ENCODE measurements around the gene RGPD8.
"Not testable (repeated sequence)": the region's sequence is repeated elsewhere in the genome, so short reads cannot be mapped to it uniquely, and the experiment has no call there.

The RGPD8 gene

GRCh38 chr2:112433480-112433879, at the start of gene RGPD8:
Gene RGPD8 (minus strand): TSS chr2:112433645. CDS start chr2:112433453, 192 bp downstream.
- not testable (repeated sequence) for DNase-seq

- peak; percentile 31 for DNase-seq
These were observed 49.6 kb upstream of the RGPD8 start for GRCh38 chr2:112483042-112483473.

DNA sequence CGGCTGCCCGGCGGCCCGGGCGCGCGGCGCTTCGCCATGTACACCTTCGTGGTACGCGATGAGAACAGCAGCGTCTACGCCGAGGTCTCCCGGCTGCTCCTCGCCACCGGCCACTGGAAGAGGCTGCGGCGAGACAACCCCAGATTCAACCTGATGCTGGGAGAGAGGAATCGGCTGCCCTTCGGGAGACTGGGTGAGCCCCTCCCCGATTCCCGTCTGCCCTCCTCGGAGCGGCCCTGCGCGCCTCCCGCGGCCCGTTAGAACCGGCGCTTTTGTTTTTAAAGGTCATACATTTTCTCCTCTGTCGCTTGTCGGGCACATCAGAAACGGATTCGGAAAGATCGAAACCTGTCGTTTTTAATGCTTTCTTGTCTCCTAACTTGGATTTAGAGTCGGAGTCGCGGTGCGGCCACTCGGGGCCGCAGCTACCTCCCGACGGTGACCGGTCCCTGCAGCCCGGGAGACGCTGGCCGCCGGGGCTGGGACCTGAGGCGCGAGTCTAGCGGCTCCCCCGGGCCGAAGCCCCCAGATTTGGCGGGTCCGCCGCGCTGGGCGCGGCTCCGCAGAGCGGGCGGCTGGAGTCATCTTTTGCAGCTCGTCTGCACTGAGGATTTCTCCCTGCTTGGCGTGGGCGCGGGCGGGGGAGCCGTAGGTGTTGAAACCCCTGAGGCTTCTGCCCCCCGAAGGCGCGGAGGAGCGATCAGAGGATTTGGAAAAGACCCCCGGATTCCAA, 49.0 kb upstream of the RGPD8 start:
- DNase-seq = no peak

- peak; percentile 48 for DNase-seq
These were observed 48.2 kb upstream of the RGPD8 start, which contains the start of gene TTL for GRCh38 chr2:112481528-112482233. Gene TTL (plus strand): TSS chr2:112482156. CDS start chr2:112482345, 189 bp downstream.

DNA sequence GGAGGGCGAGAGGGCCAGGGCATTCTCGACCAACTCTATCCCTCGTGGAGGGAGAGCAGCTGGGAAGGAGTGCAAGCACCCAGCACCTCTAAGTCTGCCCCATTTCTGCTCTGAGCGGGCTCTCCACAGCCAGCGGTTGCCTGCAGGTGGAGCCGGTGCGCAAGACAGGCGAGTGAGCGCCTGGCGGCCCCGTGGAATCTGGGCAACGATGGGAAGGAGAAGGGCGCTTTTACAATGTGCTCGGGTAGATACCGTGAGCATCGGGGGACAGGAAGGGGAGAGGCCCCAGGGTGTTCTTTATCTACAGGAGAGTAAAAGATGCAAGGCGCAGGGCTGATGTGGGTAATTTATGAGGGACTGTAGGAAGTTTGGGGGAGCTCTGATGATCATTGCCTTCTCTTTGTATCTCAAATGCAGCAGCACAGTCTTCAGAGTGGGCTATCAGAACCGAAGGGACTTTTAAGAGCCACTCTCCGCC, 47.6 kb upstream of the RGPD8 start:
- DNase-seq = peak; percentile 74

- DNase-seq = no peak
These were observed 47.1 kb upstream of the RGPD8 start for GRCh38 chr2:112480530-112481049.

DNA sequence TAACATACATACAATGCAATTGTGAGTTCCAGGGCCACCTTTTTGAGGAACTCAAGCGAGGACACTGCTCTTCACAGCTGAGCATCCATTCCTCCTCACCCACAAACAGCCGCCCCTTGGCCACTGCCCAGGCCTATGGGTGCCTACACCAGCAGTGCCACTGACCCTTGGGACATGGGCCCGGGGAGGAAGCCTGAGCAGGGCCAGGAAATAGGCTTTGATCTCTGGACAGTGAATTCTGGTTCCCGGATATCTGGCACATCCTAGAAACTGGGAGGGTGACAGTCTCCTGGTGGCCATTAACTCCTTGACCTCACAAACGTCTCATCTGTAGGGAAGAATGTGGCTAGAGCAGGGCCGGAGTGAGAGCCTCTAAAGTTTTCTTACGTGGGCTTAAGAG, 43.0 kb upstream of the RGPD8 start:
- DNase-seq = no peak

DNA sequence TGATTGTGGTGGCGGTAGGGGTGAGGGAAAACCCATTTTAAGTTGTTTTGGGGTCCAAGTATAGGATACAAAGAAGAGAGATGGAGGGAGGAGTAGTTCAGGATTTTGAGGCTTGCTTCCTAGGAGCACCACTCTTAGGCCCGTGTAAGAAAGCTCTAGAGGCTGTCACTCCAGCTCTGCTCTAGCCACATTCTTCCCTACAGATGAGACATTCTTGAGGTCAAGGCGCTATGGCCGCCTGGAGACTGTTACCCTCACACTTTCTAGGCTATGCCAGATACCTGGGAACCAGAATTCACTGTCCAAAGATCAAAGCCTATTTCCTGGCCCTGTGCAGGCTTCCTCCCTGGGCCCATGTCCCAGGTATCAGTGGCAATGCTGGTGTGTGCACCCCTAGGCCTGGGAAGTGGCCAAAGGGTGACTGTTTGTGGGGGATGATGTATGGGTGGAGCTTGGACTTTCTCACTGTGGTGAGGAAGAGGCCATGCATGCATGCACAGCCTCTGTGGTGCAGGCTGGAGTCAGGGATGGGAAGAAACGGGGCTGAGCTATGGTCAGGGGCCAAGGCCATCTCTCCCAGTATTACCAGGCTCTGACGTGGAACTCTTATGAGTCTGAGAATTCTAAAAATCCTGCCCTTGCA, 41.5 kb upstream of the RGPD8 start:
- DNase-seq = no peak

DNA sequence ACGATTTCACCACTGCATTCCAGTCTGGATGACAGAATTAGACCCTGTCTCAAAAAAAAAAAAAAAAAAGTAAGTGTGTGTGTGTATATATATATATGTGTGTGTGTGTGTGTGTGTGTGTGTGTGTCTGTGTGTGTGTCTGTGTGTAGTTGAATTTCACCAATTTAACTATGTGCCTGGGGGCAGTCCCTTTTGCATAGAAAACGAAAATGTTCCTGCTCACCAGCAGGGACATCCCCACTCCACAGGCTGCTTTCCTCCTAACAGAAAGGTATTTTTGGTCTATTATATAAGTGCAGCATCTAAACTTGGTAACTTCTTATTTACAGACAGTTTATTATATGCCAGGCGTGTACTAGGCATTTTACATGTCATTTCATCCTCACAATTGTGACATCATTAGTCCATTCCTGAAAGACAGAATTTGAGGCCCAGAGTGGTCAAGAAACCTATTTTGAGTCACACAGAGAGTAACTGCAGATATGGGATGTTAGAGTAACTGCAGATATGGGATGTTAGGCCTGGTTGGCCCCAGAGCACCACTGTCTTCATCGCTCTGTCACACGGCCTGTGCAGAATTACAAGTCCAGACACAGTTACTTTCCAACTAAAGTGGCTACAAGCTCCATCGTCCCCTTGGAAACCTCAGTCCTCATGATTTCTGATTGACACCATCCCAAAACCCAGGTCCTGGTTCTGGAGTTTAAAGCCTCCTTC, 39.3 kb upstream of the RGPD8 start:
- no peak for DNase-seq

- DNase-seq = no peak
These were observed 31.9 kb upstream of the RGPD8 start for GRCh38 chr2:112465382-112465781.

DNA sequence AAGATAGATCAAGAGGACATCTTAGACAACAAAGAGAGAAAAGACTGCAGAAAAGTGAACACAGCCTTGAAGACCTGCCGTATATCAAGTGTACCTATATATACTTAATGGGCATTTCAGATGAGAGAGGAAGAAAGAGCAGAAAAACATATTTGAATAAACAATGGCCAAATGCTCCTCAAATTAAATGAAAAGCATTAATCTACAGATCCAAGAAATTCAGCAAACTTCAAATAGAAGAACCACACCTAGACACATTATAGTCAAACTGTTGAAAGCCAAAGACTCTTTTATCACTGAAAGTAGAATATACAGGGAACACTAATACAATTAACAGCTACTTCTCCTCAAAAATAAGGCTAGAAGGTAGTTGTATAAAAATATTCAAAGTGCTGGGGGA, 29.8 kb upstream of the RGPD8 start:
- no peak for DNase-seq

DNA sequence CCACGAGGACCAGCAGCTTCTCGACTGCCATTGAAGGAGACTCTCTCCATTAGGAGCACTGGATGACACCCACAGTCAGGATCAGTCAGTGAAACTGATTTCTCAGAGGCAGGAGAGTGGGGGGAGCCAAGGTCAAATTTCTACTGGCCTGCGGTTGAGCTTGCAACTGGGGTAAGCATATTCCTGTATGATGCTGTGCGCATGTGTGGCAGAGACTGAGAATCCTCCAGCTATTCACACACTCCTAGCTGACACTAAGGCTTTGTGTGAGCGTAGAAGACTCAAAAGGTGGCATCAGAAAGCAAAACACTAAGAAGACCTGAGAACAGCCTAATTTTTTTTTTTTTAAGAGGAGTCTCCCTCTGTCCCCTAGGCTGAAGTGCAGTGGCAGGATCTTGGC, 28.7 kb upstream of the RGPD8 start:
- DNase-seq = no peak

- no peak for DNase-seq
These were observed 25.9 kb upstream of the RGPD8 start for GRCh38 chr2:112459372-112459771.

GRCh38 chr2:112454586-112454985, 21.1 kb upstream of the RGPD8 start:
- no peak for DNase-seq

- no peak for DNase-seq
These were observed 17.9 kb upstream of the RGPD8 start for GRCh38 chr2:112451317-112451716.

- DNase-seq = no peak
These were observed 16.4 kb upstream of the RGPD8 start for GRCh38 chr2:112449854-112450253.

- not testable (repeated sequence) for DNase-seq
These were observed 10.8 kb upstream of the RGPD8 start for GRCh38 chr2:112444256-112444655.

GRCh38 chr2:112438603-112439261, 5.3 kb upstream of the RGPD8 start:
- not testable (repeated sequence) for DNase-seq

GRCh38 chr2:112437405-112437831, 4.0 kb upstream of the RGPD8 start:
- not testable (repeated sequence) for DNase-seq

- not testable (repeated sequence) for DNase-seq
These were observed 3.5 kb upstream of the RGPD8 start for GRCh38 chr2:112436993-112437392.

- DNase-seq = not testable (repeated sequence)
These were observed 2.4 kb upstream of the RGPD8 start for GRCh38 chr2:112435716-112436431.

All from NCI-H1694 treated with DMSO at 0.1 percent for 48 hours (cell line).